IPS-20b (cell line): ENCODE measurements around the gene LRCH1.

Source experiments
- H3K27ac ChIP-seq: one replicate; pipeline ENCODE4 v1.5.1; 2013; ENCODE audit warnings: low read length
- H3K27me3 ChIP-seq: 2 replicates; pipeline ENCODE4 v1.6.1; 2013; ENCODE audit warnings: mild to moderate bottlenecking, low read length, inconsistent platforms; ENCODE audit not compliant: insufficient read depth
- H3K36me3 ChIP-seq: 2 replicates; pipeline ENCODE4 v1.6.1; 2013; ENCODE audit warnings: low read depth, mild to moderate bottlenecking, inconsistent platforms, low read length, moderate library complexity; ENCODE audit not compliant: insufficient read depth
- H3K4me1 ChIP-seq: 2 replicates; pipeline ENCODE4 v1.6.1; 2013; ENCODE audit warnings: mild to moderate bottlenecking, control low read depth, inconsistent platforms, low read length, moderate library complexity; ENCODE audit not compliant: insufficient read depth
- H3K4me3 ChIP-seq: 2 replicates; pipeline ENCODE4 v1.5.1; 2013; ENCODE audit warnings: mild to moderate bottlenecking, low read length, inconsistent platforms
- H3K9ac ChIP-seq: 2 replicates; pipeline ENCODE4 v1.6.1; 2013; ENCODE audit warnings: low read depth, mild to moderate bottlenecking, inconsistent platforms, low read length, moderate library complexity
- H3K9me3 ChIP-seq: 2 replicates; pipeline ENCODE4 v1.6.1; 2013; ENCODE audit warnings: mild to moderate bottlenecking, low read depth, low read length, inconsistent platforms; ENCODE audit not compliant: insufficient read depth

Gene LRCH1

GRCh38 chr13:46553886-46554858 lies 1.2 kb downstream of the LRCH1 start:
- Histone ChIP-seq H3K36me3 (no peaks in the 10 kb centered on the region), H3K9me3 (no peaks in the 10 kb centered on the region), H3K4me3 (peak overlapping the region; percentile 82), H3K4me1 (no peaks in the 10 kb centered on the region; the same call in 1 of the 2 replicates), H3K9ac (peak overlapping the region; percentile 71; the same call in 1 of the 2 replicates), H3K27me3 (peaks cover 40% of the 10 kb centered on the region), H3K27ac (no peak overlapping the region)

GRCh38 chr13:46554951-46555350 lies 2.0 kb downstream of the LRCH1 start:
- H3K4me1 ChIP-seq: no peaks in the 10 kb centered on the region; the same call in 1 of the 2 replicates
- H3K4me3 ChIP-seq: peak overlapping the region; percentile 82
- H3K27me3 ChIP-seq: peaks cover 40% of the 10 kb centered on the region
- no peaks in the 10 kb centered on the region for H3K36me3 ChIP-seq
- H3K9ac ChIP-seq: peak overlapping the region; percentile 71; the same call in 1 of the 2 replicates
- no peaks in the 10 kb centered on the region for H3K9me3 ChIP-seq
- H3K27ac ChIP-seq: no peak overlapping the region

- Histone ChIP-seq H3K4me3 (no peak overlapping the region), H3K27me3 (peaks cover 40% of the 10 kb centered on the region), H3K9me3 (no peaks in the 10 kb centered on the region), H3K36me3 (no peaks in the 10 kb centered on the region), H3K4me1 (no peaks in the 10 kb centered on the region; the same call in 1 of the 2 replicates), H3K27ac (no peak overlapping the region), H3K9ac (no peak overlapping the region)
Measured at GRCh38 chr13:46555722-46556417, 2.9 kb downstream of the LRCH1 start.

- H3K4me3 ChIP-seq: no peak overlapping the region
- no peak overlapping the region for H3K9ac ChIP-seq
- no peaks in the 10 kb centered on the region for H3K36me3 ChIP-seq
- H3K4me1 ChIP-seq: no peaks in the 10 kb centered on the region; the same call in 1 of the 2 replicates
- H3K9me3 ChIP-seq: no peaks in the 10 kb centered on the region
- H3K27me3 ChIP-seq: peaks cover 36% of the 10 kb centered on the region
- no peak overlapping the region for H3K27ac ChIP-seq
Measured at GRCh38 chr13:46556418-46556779, 3.4 kb downstream of the LRCH1 start.

GRCh38 chr13:46559272-46559805 lies 6.4 kb downstream of the LRCH1 start:
- Histone ChIP-seq H3K27me3 (peaks cover 11% of the 10 kb centered on the region; the same call in 1 of the 2 replicates), H3K27ac (no peak overlapping the region), H3K9ac (no peak overlapping the region), H3K36me3 (no peaks in the 10 kb centered on the region), H3K4me1 (no peaks in the 10 kb centered on the region), H3K9me3 (no peaks in the 10 kb centered on the region), H3K4me3 (no peak overlapping the region)

- Histone ChIP-seq H3K9ac (no peak overlapping the region), H3K36me3 (no peaks in the 10 kb centered on the region), H3K4me3 (no peak overlapping the region), H3K27ac (no peak overlapping the region), H3K9me3 (no peaks in the 10 kb centered on the region), H3K27me3 (no peaks in the 10 kb centered on the region), H3K4me1 (no peaks in the 10 kb centered on the region)
Measured at GRCh38 chr13:46560778-46561177, 7.8 kb downstream of the LRCH1 start.

GRCh38 chr13:46561286-46561685 lies 8.3 kb downstream of the LRCH1 start:
- H3K36me3 ChIP-seq: no peaks in the 10 kb centered on the region
- no peak overlapping the region for H3K9ac ChIP-seq
- H3K27me3 ChIP-seq: no peaks in the 10 kb centered on the region
- no peak overlapping the region for H3K27ac ChIP-seq
- H3K4me3 ChIP-seq: no peak overlapping the region
- no peaks in the 10 kb centered on the region for H3K9me3 ChIP-seq
- no peaks in the 10 kb centered on the region for H3K4me1 ChIP-seq

GRCh38 chr13:46561691-46562090 lies 8.7 kb downstream of the LRCH1 start:
- Histone ChIP-seq H3K9ac (no peak overlapping the region), H3K36me3 (no peaks in the 10 kb centered on the region), H3K27me3 (no peaks in the 10 kb centered on the region), H3K4me1 (no peaks in the 10 kb centered on the region), H3K4me3 (no peak overlapping the region), H3K27ac (no peak overlapping the region), H3K9me3 (no peaks in the 10 kb centered on the region)

GRCh38 chr13:46562152-46562551 lies 9.2 kb downstream of the LRCH1 start:
- Histone ChIP-seq H3K27ac (no peak overlapping the region), H3K4me1 (no peaks in the 10 kb centered on the region), H3K36me3 (no peaks in the 10 kb centered on the region), H3K27me3 (no peaks in the 10 kb centered on the region), H3K9ac (no peak overlapping the region), H3K4me3 (no peak overlapping the region), H3K9me3 (no peaks in the 10 kb centered on the region)

GRCh38 chr13:46562581-46562980 lies 9.6 kb downstream of the LRCH1 start:
- no peak overlapping the region for H3K4me3 ChIP-seq
- no peak overlapping the region for H3K27ac ChIP-seq
- no peaks in the 10 kb centered on the region for H3K36me3 ChIP-seq
- H3K9me3 ChIP-seq: no peaks in the 10 kb centered on the region
- H3K4me1 ChIP-seq: no peaks in the 10 kb centered on the region; the same call in 1 of the 2 replicates
- no peak overlapping the region for H3K9ac ChIP-seq
- H3K27me3 ChIP-seq: no peaks in the 10 kb centered on the region

- peaks cover 5% of the 10 kb centered on the region; the same call in 1 of the 2 replicates for H3K4me1 ChIP-seq
- no peaks in the 10 kb centered on the region for H3K9me3 ChIP-seq
- no peaks in the 10 kb centered on the region for H3K36me3 ChIP-seq
- no peak overlapping the region for H3K9ac ChIP-seq
- no peak overlapping the region for H3K4me3 ChIP-seq
- no peak overlapping the region for H3K27ac ChIP-seq
- H3K27me3 ChIP-seq: no peaks in the 10 kb centered on the region
Measured at GRCh38 chr13:46565808-46566750, 13.1 kb downstream of the LRCH1 start.
